ENCODE measurements around the gene KCNK5.

DNA sequence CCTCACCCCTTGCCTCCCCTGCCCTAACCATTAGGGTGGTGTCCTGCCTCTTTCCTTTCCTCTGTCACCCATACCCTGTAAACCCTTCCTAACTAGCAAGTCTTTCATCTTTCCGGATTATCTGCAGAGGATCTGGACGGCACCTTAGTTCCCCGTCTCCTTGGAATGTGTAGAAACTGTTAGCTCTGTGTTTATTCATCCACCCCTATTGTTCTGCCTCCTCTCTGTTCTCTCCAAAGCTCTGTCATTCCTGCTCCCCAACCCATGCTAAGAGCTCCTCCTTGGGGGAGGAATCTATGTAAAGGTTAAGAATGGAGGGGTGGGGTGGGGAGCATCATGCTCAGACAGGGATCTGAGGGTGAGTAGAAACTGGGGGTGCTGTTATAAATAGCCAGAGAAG is 39.4 kb upstream of the KCNK5 start:
- TF ChIP-seq POLR2A (IDR thresholded peaks at IDR 0.05), result no peak
- no peak for TF ChIP-seq CTCF (IDR thresholded peaks at IDR 0.05)

All from tibial nerve (tissue), 3 donors.